T-helper 2 cell (primary cell): ENCODE results near the gene WFDC10B.
"Not testable (repeated sequence)": the region's sequence is repeated elsewhere in the genome, so short reads cannot be mapped to it uniquely, and the experiment has no call there.

Source experiments
- DNase-seq, 5 experiments: peaks; one replicate each; pipeline versions ENCODE4 v3.0.0 to v3.0.0-alpha.2; 2012 to 2022

WFDC10B gene

DNA sequence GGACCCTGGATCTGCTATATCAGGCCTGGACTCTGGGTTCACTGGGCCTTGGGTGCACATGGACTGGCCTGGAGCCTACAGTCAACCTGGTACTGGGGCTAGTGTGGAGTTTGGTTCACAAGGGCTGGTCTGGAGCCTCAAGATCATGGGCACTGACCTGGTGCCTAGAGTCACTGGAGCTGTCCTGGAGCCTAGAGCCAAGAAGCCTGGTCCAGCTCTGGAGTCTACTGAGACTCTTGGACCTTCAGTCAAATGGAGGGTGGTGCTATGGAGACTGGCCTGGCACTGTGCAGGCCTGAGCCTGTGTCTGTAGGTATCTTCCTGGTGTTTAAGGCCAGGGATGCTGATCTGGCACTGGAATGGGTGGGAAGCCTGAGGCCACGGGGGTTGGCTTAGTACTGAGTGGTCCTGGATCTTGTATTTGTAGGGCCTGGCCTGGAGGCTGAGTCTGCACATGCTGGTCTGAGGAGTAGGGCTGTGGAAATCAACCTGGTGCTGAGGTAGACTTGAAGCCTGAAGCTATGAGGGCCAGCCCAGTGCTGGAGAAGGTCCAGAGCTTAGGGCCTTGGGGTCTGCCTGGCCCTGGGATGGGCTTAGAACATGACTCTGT is 57.3 kb downstream of the WFDC10B start:
- DNase-seq, result no peak

DNA sequence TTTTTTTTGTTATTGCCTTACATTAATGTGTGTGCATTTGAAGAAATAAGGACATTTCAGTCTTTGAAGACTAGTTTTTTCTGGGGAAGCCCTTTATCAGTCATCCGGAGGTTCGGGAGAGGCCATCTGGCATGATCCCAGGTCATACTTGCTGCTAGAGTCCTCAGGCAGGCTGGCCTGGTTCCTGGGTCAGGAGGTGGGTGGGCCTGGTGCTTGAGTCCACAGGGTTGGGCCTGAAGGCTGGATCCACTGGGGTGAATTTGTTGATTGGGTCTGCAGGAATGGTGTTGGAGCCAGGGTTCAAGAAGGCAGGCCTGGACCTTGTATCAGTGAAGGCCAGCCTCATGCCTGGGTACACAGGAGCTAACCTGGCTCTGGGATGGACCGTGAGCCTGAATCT is 57.9 kb downstream of the WFDC10B start:
- no peak for DNase-seq

- DNase-seq, result not testable (repeated sequence)
These were observed 59.0 kb downstream of the WFDC10B start for GRCh38 chr20:45645869-45646268.

- not testable (repeated sequence) for DNase-seq
These were observed 63.7 kb downstream of the WFDC10B start for GRCh38 chr20:45641076-45641475.

GRCh38 chr20:45639687-45640086 is 65.1 kb downstream of the WFDC10B start:
- DNase-seq, result no peak

DNA sequence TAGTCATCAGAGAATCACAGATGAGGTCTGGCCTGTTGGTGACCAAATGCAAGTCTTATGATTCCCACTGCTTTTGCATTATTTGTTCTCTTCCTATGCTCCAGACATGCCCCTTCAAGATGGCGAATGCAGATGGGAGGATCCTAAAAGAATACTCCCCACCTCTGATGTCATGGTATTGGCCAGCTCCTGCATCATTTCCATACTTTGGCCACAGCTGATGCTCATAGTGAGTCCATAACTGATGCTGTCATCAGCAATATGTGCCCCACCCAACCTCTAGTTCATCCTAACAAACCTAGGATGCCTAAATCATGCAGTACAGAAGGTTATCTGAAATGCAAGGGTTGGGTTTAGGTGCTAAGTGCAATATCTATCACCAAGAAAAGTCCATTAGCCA is 68.3 kb downstream of the WFDC10B start:
- no peak for DNase-seq
